Measurements from ENCODE around the gene RNF222.

The RNF222 gene

DNA sequence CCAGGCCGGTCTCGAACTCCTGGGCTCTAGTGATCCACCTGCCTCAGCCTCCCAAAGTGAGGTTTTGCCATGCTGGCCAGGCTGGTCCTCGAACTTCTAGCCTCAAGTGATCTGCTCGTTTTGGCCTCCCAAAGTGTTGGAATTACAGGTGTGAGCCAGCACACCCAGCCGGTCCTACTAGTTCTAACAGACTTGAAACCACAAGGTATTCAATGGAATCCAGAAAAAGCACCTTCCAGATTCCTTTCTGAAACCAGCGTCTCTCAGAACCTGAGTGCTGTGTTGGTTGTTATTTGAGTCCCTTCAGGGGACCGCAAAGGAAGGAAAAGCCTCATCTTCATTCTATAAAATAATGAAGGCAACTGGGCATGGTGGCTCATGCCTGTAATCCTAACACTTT lies 25.2 kb downstream of the RNF222 start:
- TF ChIP-seq CEBPB (IDR thresholded peaks at IDR 0.05): no peak
- TF ChIP-seq REST (IDR thresholded peaks at IDR 0.05; ENCODE audit: low read depth): no peak
- no peak for TF ChIP-seq RAD21 (IDR thresholded peaks at IDR 0.05; ENCODE audit: low read depth)
- TF ChIP-seq MAX (IDR thresholded peaks at IDR 0.05): no peak
- no peak for TF ChIP-seq EP300 (IDR thresholded peaks at IDR 0.05; ENCODE audit: borderline replicate concordance)
- no peak for TF ChIP-seq NFIC (IDR thresholded peaks at IDR 0.05)
- TF ChIP-seq ZBTB7A (IDR thresholded peaks at IDR 0.05; ENCODE audit: low read depth): no peak
- TF ChIP-seq TCF12 (IDR thresholded peaks at IDR 0.05; ENCODE audit: low read depth): no peak
- no peak for TF ChIP-seq YY1 (IDR thresholded peaks at IDR 0.05; ENCODE audit: low read depth)
- no peak for TF ChIP-seq USF1 (IDR thresholded peaks at IDR 0.05)
- no peak for TF ChIP-seq TEAD4 (IDR thresholded peaks at IDR 0.05)
- no peak for TF ChIP-seq FOXM1 (IDR thresholded peaks at IDR 0.05; ENCODE audit: borderline replicate concordance, low read depth)
- no peak for TF ChIP-seq EGR1 (IDR thresholded peaks at IDR 0.05)
- no peak for TF ChIP-seq CREB1 (IDR thresholded peaks at IDR 0.05; ENCODE audit: low read depth)

GRCh38 chr17:8371786-8372185 lies 25.8 kb downstream of the RNF222 start:
- no peak for TF ChIP-seq FOXM1 (IDR thresholded peaks at IDR 0.05; ENCODE audit: borderline replicate concordance, low read depth)
- no peak for TF ChIP-seq EP300 (IDR thresholded peaks at IDR 0.05; ENCODE audit: borderline replicate concordance)
- no peak for TF ChIP-seq ZBTB7A (IDR thresholded peaks at IDR 0.05; ENCODE audit: low read depth)

- TF ChIP-seq TCF12 (IDR thresholded peaks at IDR 0.05; ENCODE audit: low read depth): no peak
- TF ChIP-seq USF1 (IDR thresholded peaks at IDR 0.05): no peak
- no peak for TF ChIP-seq RAD21 (IDR thresholded peaks at IDR 0.05; ENCODE audit: low read depth)
- TF ChIP-seq EP300 (IDR thresholded peaks at IDR 0.05; ENCODE audit: borderline replicate concordance): no peak
- no peak for TF ChIP-seq TAF1 (IDR thresholded peaks at IDR 0.05; ENCODE audit: low read depth)
- TF ChIP-seq EGR1 (IDR thresholded peaks at IDR 0.05): no peak
- TF ChIP-seq REST (IDR thresholded peaks at IDR 0.05; ENCODE audit: low read depth): no peak
- no peak for TF ChIP-seq NFIC (IDR thresholded peaks at IDR 0.05)
- TF ChIP-seq TEAD4 (IDR thresholded peaks at IDR 0.05): no peak
- no peak for TF ChIP-seq FOXM1 (IDR thresholded peaks at IDR 0.05; ENCODE audit: borderline replicate concordance, low read depth)
- TF ChIP-seq CEBPB (IDR thresholded peaks at IDR 0.05): no peak
- no peak for TF ChIP-seq ZBTB7A (IDR thresholded peaks at IDR 0.05; ENCODE audit: low read depth)
- TF ChIP-seq MAX (IDR thresholded peaks at IDR 0.05): no peak
- TF ChIP-seq CREB1 (IDR thresholded peaks at IDR 0.05; ENCODE audit: low read depth): no peak
- no peak for TF ChIP-seq YY1 (IDR thresholded peaks at IDR 0.05; ENCODE audit: low read depth)
Measured at GRCh38 chr17:8369944-8370343, 27.7 kb downstream of the RNF222 start.

- TF ChIP-seq FOXM1 (IDR thresholded peaks at IDR 0.05; ENCODE audit: borderline replicate concordance, low read depth) (no peak), NFIC (IDR thresholded peaks at IDR 0.05) (no peak), MAX (IDR thresholded peaks at IDR 0.05) (no peak), TEAD4 (IDR thresholded peaks at IDR 0.05) (no peak), TAF1 (IDR thresholded peaks at IDR 0.05; ENCODE audit: low read depth) (no peak), ZBTB7A (IDR thresholded peaks at IDR 0.05; ENCODE audit: low read depth) (no peak), REST (IDR thresholded peaks at IDR 0.05; ENCODE audit: low read depth) (no peak)
Measured at GRCh38 chr17:8368193-8368592, 29.4 kb downstream of the RNF222 start.

GRCh38 chr17:8366231-8366630 lies 31.4 kb downstream of the RNF222 start:
- TF ChIP-seq FOXM1 (IDR thresholded peaks at IDR 0.05; ENCODE audit: borderline replicate concordance, low read depth) (no peak), TEAD4 (IDR thresholded peaks at IDR 0.05) (peak; percentile 41; the same call in 1 of the 2 replicates)
